H1 (cell line): ENCODE data around the gene DENND1A. TPM values are rescaled to one million over a fixed set of nuclear protein-coding genes. Genes with fewer than 3 reads are reported as not detected.

Experiments used
- CTCF ChIA-PET: fragments of 300-600 bp; sonication (Branson Sonifier 250); formaldehyde crosslinking; loops from one replicate; lab custom pipeline; 2021; ENCODE audit not compliant: partially characterized antibody; lab: Charles Lee
- POLR2A ChIA-PET: fragments of 300-600 bp; sonication (Branson Sonifier 250); formaldehyde crosslinking; loops from one replicate; lab custom pipeline; 2021; ENCODE audit warnings: inconsistent platforms; ENCODE audit not compliant: partially characterized antibody; lab: Charles Lee
- DNase-seq, 2 experiments: peaks; one replicate each; pipeline versions ENCODE4 v3.0.0 to v3.0.0-alpha.2; 2010 to 2022; ENCODE audit warnings: low spot score in 2 of 2, low read depth in 1 of 2, mixed read lengths in 1 of 2
- FAIRE-seq: peaks from 2 replicates; lab custom pipeline; 2011; peaks lifted over from hg19 to GRCh38; lab: Jason Lieb, UNC
- H2AFZ ChIP-seq: 2 replicates; pipeline ENCODE4 v1.8.1; 2012; ENCODE audit warnings: low read length, inconsistent platforms
- H2AK5ac ChIP-seq: 2 replicates; pipeline ENCODE4 v1.6.1; 2013; ENCODE audit warnings: low read depth, low read length
- H2BK120ac ChIP-seq: replicated peaks from 2 replicates; pipeline ENCODE3; 2013; ENCODE audit warnings: low read depth, low read length, inconsistent platforms
- H2BK12ac ChIP-seq: 2 replicates; pipeline ENCODE4 v1.6.1; 2013; ENCODE audit warnings: low read depth, low read length
- H2BK15ac ChIP-seq: 2 replicates; pipeline ENCODE4 v1.6.1; 2013; ENCODE audit warnings: low read length
- H2BK20ac ChIP-seq: 2 replicates; pipeline ENCODE4 v1.6.1; 2013; ENCODE audit warnings: low read length
- H2BK5ac ChIP-seq: 2 replicates; pipeline ENCODE4 v1.6.1; 2013; ENCODE audit warnings: low read depth, low read length
- H3K14ac ChIP-seq: 2 replicates; pipeline ENCODE4 v1.6.1; 2013; ENCODE audit warnings: inconsistent platforms; ENCODE audit not compliant: insufficient read length
- H3K18ac ChIP-seq: 2 replicates; pipeline ENCODE4 v1.6.1; 2013; ENCODE audit warnings: low read length; ENCODE audit errors: extremely low read depth
- H3K23ac ChIP-seq: 2 replicates; pipeline ENCODE4 v1.6.1; 2013; ENCODE audit warnings: inconsistent platforms; ENCODE audit not compliant: insufficient read length
- H3K23me2 ChIP-seq: 2 replicates; pipeline ENCODE4 v1.6.1; 2013; ENCODE audit warnings: low read depth, low read length
- H3K27ac ChIP-seq: 2 replicates; pipeline ENCODE4 v1.6.1; 2011; ENCODE audit warnings: low read depth, low read length, inconsistent platforms
- H3K27me3 ChIP-seq, 4 experiments: replicated peaks in 1 of 4; 1 replicate in 1 of 4; 2 replicates in 3 of 4; pipeline versions ENCODE4 v1.6.1 to v1.8.1; 2011 to 2013; ENCODE audit warnings: low read length in 3 of 4, mild to moderate bottlenecking in 3 of 4, inconsistent platforms in 2 of 4, mixed read lengths in 2 of 4, moderate library complexity in 1 of 4; ENCODE audit not compliant: control insufficient read depth in 3 of 4, insufficient read depth in 3 of 4; ENCODE audit errors: extremely low read depth in 1 of 4
- H3K36me3 ChIP-seq, 4 experiments: 2 replicates each; pipeline versions ENCODE4 v1.6.1 to v1.8.1; 2011 to 2013; ENCODE audit warnings: mild to moderate bottlenecking in 4 of 4, low read length in 3 of 4, moderate library complexity in 2 of 4, control low read depth in 1 of 4, inconsistent platforms in 1 of 4; ENCODE audit not compliant: insufficient read depth in 4 of 4, control insufficient read depth in 2 of 4
- H3K4ac ChIP-seq: replicated peaks from 2 replicates; pipeline ENCODE3; 2013; ENCODE audit warnings: low read length, low read depth, mixed read lengths, inconsistent platforms; ENCODE audit not compliant: insufficient read length
- H3K4me1 ChIP-seq, 4 experiments: replicated peaks in 1 of 4; 1 replicate in 1 of 4; 2 replicates in 3 of 4; pipeline versions ENCODE4 v1.6.1 to v1.8.1; 2011 to 2013; ENCODE audit warnings: low read length in 3 of 4, inconsistent platforms in 2 of 4, mixed read lengths in 1 of 4; ENCODE audit not compliant: insufficient read depth in 4 of 4, control insufficient read depth in 3 of 4
- H3K4me2 ChIP-seq, 2 experiments: 2 replicates each; pipeline versions ENCODE4 v1.6.1 to v1.8.1; 2011 to 2013; ENCODE audit warnings: low read depth in 2 of 2, low read length in 2 of 2, control low read depth in 1 of 2, inconsistent platforms in 1 of 2, mild to moderate bottlenecking in 1 of 2; ENCODE audit not compliant: insufficient read depth in 1 of 2
- H3K4me3 ChIP-seq, 4 experiments: fragments of 200-600, 300-600 bp in 1 of 4; sonication (generic), shearing (Covaris generic), sonication (Bioruptor Twin) in 1 of 4; 2 replicates each; pipeline versions ENCODE4 v1.5.1 to v1.8.1; 2011 to 2016; ENCODE audit warnings: low read length in 4 of 4, low read depth in 3 of 4, control low read depth in 2 of 4, inconsistent platforms in 2 of 4, mild to moderate bottlenecking in 2 of 4, mixed read lengths in 1 of 4, moderate library complexity in 1 of 4; ENCODE audit not compliant: insufficient read depth in 2 of 4; ENCODE audit errors: extremely low read depth in 1 of 4
- H3K56ac ChIP-seq: replicated peaks from 2 replicates; pipeline ENCODE3; 2013; ENCODE audit warnings: low read depth, mild to moderate bottlenecking, mixed read lengths, low read length, inconsistent platforms; ENCODE audit not compliant: insufficient read length
- H3K79me1 ChIP-seq: 2 replicates; pipeline ENCODE4 v1.6.1; 2013; ENCODE audit warnings: low read depth, low read length, control low read depth
- H3K79me2 ChIP-seq, 2 experiments: 2 replicates each; pipeline versions ENCODE4 v1.6.1 to v1.8.1; 2012 to 2013; ENCODE audit warnings: low read length in 2 of 2, mild to moderate bottlenecking in 2 of 2, inconsistent platforms in 1 of 2; ENCODE audit not compliant: insufficient read depth in 2 of 2, control insufficient read depth in 1 of 2
- H3K9ac ChIP-seq, 4 experiments: replicated peaks in 1 of 4; 1 replicate in 1 of 4; 2 replicates in 3 of 4; pipeline versions ENCODE4 v1.6.1 to v1.8.1; 2011 to 2013; ENCODE audit warnings: low read depth in 3 of 4, low read length in 3 of 4, control low read depth in 2 of 4, mild to moderate bottlenecking in 2 of 4, moderate library complexity in 2 of 4, inconsistent platforms in 1 of 4; ENCODE audit errors: extremely low read depth in 1 of 4
- H3K9me3 ChIP-seq, 2 experiments: 2 replicates each; pipeline versions ENCODE4 v1.6.1 to v1.8.1; 2012 to 2013; ENCODE audit warnings: mild to moderate bottlenecking in 2 of 2, moderate library complexity in 2 of 2, control low read depth in 1 of 2, inconsistent platforms in 1 of 2, low read depth in 1 of 2, low read length in 1 of 2, mixed read lengths in 1 of 2; ENCODE audit not compliant: insufficient read depth in 2 of 2
- H4K20me1 ChIP-seq, 2 experiments: replicated peaks in 1 of 2; 2 replicates each; pipeline versions ENCODE3 to v1.8.1; 2011 to 2013; ENCODE audit warnings: inconsistent platforms in 2 of 2, low read length in 2 of 2, mild to moderate bottlenecking in 1 of 2; ENCODE audit not compliant: insufficient read depth in 2 of 2, control insufficient read depth in 1 of 2
- H4K5ac ChIP-seq: 2 replicates; pipeline ENCODE4 v1.6.1; 2013; ENCODE audit warnings: low read length, low read depth, mixed read lengths, inconsistent platforms; ENCODE audit not compliant: insufficient read length
- H4K8ac ChIP-seq: 2 replicates; pipeline ENCODE4 v1.8.0; 2013; ENCODE audit warnings: mild to moderate bottlenecking, moderate library complexity, low read length, inconsistent platforms; ENCODE audit not compliant: insufficient read depth; ENCODE audit errors: extremely low read depth
- H4K91ac ChIP-seq: replicated peaks from 2 replicates; pipeline ENCODE3; 2013; ENCODE audit warnings: low read length, mixed read lengths, inconsistent platforms; ENCODE audit not compliant: insufficient read length
- CHD1 ChIP-seq: IDR thresholded peaks from 2 replicates; pipeline ENCODE4 v1.6.1; 2012; ENCODE audit warnings: low read depth, low read length, improper control_type of control experiment
- CREB1 ChIP-seq: IDR thresholded peaks from 2 replicates; pipeline ENCODE4 v1.6.1; 2012; ENCODE audit warnings: inconsistent platforms
- EGR1 ChIP-seq: IDR thresholded peaks from 2 replicates; pipeline ENCODE4 v1.6.1; 2011; ENCODE audit warnings: low read depth, low read length, borderline replicate concordance
- FOSL1 ChIP-seq: IDR thresholded peaks from 2 replicates; pipeline ENCODE4 v1.6.1; 2011; ENCODE audit warnings: mild to moderate bottlenecking, low read depth, low read length, moderate library complexity; ENCODE audit not compliant: insufficient read depth
- GTF2F1 ChIP-seq: IDR thresholded peaks from 2 replicates; pipeline ENCODE4 v1.6.1; 2012; ENCODE audit warnings: low read depth, low read length, improper control_type of control experiment, borderline replicate concordance
- JUND ChIP-seq: IDR thresholded peaks from 2 replicates; pipeline ENCODE4 v1.6.1; 2011; ENCODE audit warnings: mild to moderate bottlenecking, improper control_type of control experiment, low read length
- KDM4A ChIP-seq: IDR thresholded peaks from one replicate; pipeline ENCODE4 v1.7.1; 2012; ENCODE audit warnings: low read depth, mild to moderate bottlenecking, moderate library complexity, low read length, inconsistent platforms; ENCODE audit not compliant: severe bottlenecking
- NANOG ChIP-seq: IDR thresholded peaks from 2 replicates; pipeline ENCODE4 v1.6.1; 2011; ENCODE audit warnings: low read length, low read depth, mild to moderate bottlenecking, inconsistent platforms; ENCODE audit not compliant: insufficient read depth, poor library complexity, severe bottlenecking
- POLR2A ChIP-seq, 2 experiments: IDR thresholded peaks; 1 replicate in 1 of 2; 2 replicates in 1 of 2; pipeline ENCODE4 v1.6.1; 2011; ENCODE audit warnings: low read depth in 2 of 2, low read length in 2 of 2, mild to moderate bottlenecking in 2 of 2; ENCODE audit errors: control extremely low read depth in 1 of 2
- POLR2AphosphoS5 ChIP-seq: IDR thresholded peaks from 2 replicates; pipeline ENCODE4 v1.6.1; 2011; ENCODE audit warnings: low read depth, low read length
- SIN3A ChIP-seq, 2 experiments: IDR thresholded peaks in 1 of 2; conservative IDR thresholded peaks in 1 of 2; 2 replicates each; pipeline ENCODE4 v1.6.1; 2011 to 2012; ENCODE audit warnings: low read length in 2 of 2, improper control_type of control experiment in 1 of 2, low read depth in 1 of 2, mild to moderate bottlenecking in 1 of 2
- SIRT6 ChIP-seq: IDR thresholded peaks from one replicate; pipeline ENCODE4 v1.7.1; 2012; ENCODE audit warnings: low read length, inconsistent platforms
- TAF7 ChIP-seq: optimal IDR thresholded peaks from 2 replicates; pipeline ENCODE3; 2011; ENCODE audit warnings: low read depth, mild to moderate bottlenecking, inconsistent platforms, low read length, moderate library complexity, borderline replicate concordance
- WGBS, 2 experiments: shearing (Covaris generic) in 1 of 2; methylation state at CpG; one replicate each; pipeline versions ENCODE4 v1.1.6 to v1.1.7; 2013 to 2015; ENCODE audit warnings: low lambda C conversion rate in 2 of 2, mixed read lengths in 2 of 2, inconsistent platforms in 1 of 2, low coverage in 1 of 2, missing lambda C conversion rate in 1 of 2; ENCODE audit not compliant: insufficient replicate concordance in 2 of 2, insufficient coverage in 1 of 2, insufficient read length in 1 of 2; ENCODE audit errors: extremely low coverage in 1 of 2, missing lambda C conversion rate in 1 of 2; 5-methylcytosine and 5-hydroxymethylcytosine counted together
- polyA plus RNA-seq, 7 experiments: library from polyadenylated mRNA; depleted of rRNA in 3 of 7; stranded (reverse) in 5 of 7; unstranded in 2 of 7; fragments of >200 nt in 5 of 7; fragments of 200-250 nt in 2 of 7; gene quantifications; 1 replicate in 5 of 7; 2 replicates in 1 of 7; 4 replicates in 1 of 7; pipeline versions ENCODE4 v1.2.1 to v1.2.3, GENCODE V29; 2011 to 2013; ENCODE audit warnings: missing spikeins in 2 of 7, mixed read lengths in 2 of 7
- total RNA-seq: library from RNA; stranded (reverse); fragmentation: NEBNext Ultra II Directional; extraction: Animal tissue kit (Norgen Biotek cat#: 25700); gene quantifications from 2 replicates; pipeline ENCODE4 v1.2.1, GENCODE V29; 2021
- TF ChIP-seq, protein P1 (sequence below): IDR thresholded peaks from 2 replicates; pipeline ENCODE4 v1.6.1; 2011; ENCODE audit warnings: low read length, improper control_type of control experiment

Gene DENND1A
- total and polyA plus RNA-seq, 2 of the 8 experiments (the other 6 are each of a cell fraction or from before 2014, with no cell fraction given): 24.1 to 26.4 TPM

- WGBS, 2 experiments: 88% methylated on average over 1 of the region's 1 CpG; no CpG with 5 or more reads in 1 of the 2 experiments
- Histone ChIP-seq H3K9me3 (no peaks in the 10 kb centered on the region), H3K27me3 (no peaks in the 10 kb centered on the region), H2BK20ac (no peak overlapping the region), H3K4me3 (no peak overlapping the region), H3K14ac (no peak overlapping the region), H4K20me1 (peaks cover 2 to 3% of the 10 kb centered on the region in 2 experiments), H4K8ac (no peak overlapping the region), H3K56ac (no peak overlapping the region), H3K9ac (no peak overlapping the region), H3K79me1 (no peaks in the 10 kb centered on the region), H2AK5ac (no peak overlapping the region), H3K79me2 (peaks cover 0 to 10% of the 10 kb centered on the region in 2 experiments; a peak in 1 of 4 replicates), H3K27ac (no peak overlapping the region), H2BK12ac (no peak overlapping the region), H3K23ac (no peak overlapping the region), H2BK15ac (no peak overlapping the region), H4K91ac (no peak overlapping the region), H3K23me2 (no peaks in the 10 kb centered on the region), H3K18ac (no peak overlapping the region), H3K36me3 (no peaks in the 10 kb centered on the region), H3K4ac (no peak overlapping the region), H3K4me1 (peaks cover 0 to 4% (median 1%) of the 10 kb centered on the region in 4 experiments; a peak in 1 of 7 replicates), H2BK120ac (no peak overlapping the region), H2BK5ac (no peak overlapping the region), H3K4me2 (no peak overlapping the region), H2AFZ (no peak overlapping the region), H4K5ac (no peak overlapping the region)
- CTCF ChIA-PET: interaction anchor here (0.6 to 1.0 kb wide), 3 partner anchors 14 to 115 kb away, joined by 3 read pairs; no protein-coding TSS in a partner anchor
- FAIRE-seq (no peak), DNase-seq (no peak)
- POLR2A ChIA-PET: no interaction called here
- TF ChIP-seq JUND (no peak), GTF2F1 (no peak), SIRT6 (no peak), EGR1 (no peak), TAF7 (no peak), KDM4A (no peak), CHD1 (no peak), NANOG (no peak), POLR2A (IDR thresholded peaks at IDR 0.05; ENCODE audit: control extremely low read depth in 1 of 2, low read depth in 2 of 2, low read length in 2 of 2) (no peak), CREB1 (no peak), FOSL1 (no peak), POLR2AphosphoS5 (no peak), SIN3A (conservative IDR thresholded peaks at IDR 0.05 in 1 of 2, IDR thresholded peaks at IDR 0.05 in 1 of 2; ENCODE audit: low read depth in 1 of 2, low read length in 2 of 2) (no peak)
- TF ChIP-seq, protein P1, sequence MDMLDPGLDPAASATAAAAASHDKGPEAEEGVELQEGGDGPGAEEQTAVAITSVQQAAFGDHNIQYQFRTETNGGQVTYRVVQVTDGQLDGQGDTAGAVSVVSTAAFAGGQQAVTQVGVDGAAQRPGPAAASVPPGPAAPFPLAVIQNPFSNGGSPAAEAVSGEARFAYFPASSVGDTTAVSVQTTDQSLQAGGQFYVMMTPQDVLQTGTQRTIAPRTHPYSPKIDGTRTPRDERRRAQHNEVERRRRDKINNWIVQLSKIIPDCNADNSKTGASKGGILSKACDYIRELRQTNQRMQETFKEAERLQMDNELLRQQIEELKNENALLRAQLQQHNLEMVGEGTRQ: no peak
Observed at GRCh38 chr9:123772967-123773366, 157.0 kb downstream of the DENND1A start.
